GM10266 (cell line): ENCODE measurements around the gene AGTPBP1.

ENCODE experiments used
- DNase-seq: peaks from one replicate; pipeline ENCODE4 v3.0.0; 2012; ENCODE audit errors: extremely low spot score
- CTCF ChIP-seq: IDR thresholded peaks from 2 replicates; pipeline ENCODE4 v1.5.1; 2012; ENCODE audit warnings: mild to moderate bottlenecking, low read depth; ENCODE audit not compliant: control insufficient read depth, insufficient read depth; ENCODE audit errors: missing control alignments

AGTPBP1 gene

GRCh38 chr9:85713897-85714296, 27.9 kb downstream of the AGTPBP1 start:
- no peak for TF ChIP-seq CTCF
- DNase-seq: no peak

GRCh38 chr9:85704744-85705143, 37.0 kb downstream of the AGTPBP1 start:
- no peak for DNase-seq
- no peak for TF ChIP-seq CTCF

GRCh38 chr9:85703398-85703797, 38.4 kb downstream of the AGTPBP1 start:
- DNase-seq: no peak

DNA sequence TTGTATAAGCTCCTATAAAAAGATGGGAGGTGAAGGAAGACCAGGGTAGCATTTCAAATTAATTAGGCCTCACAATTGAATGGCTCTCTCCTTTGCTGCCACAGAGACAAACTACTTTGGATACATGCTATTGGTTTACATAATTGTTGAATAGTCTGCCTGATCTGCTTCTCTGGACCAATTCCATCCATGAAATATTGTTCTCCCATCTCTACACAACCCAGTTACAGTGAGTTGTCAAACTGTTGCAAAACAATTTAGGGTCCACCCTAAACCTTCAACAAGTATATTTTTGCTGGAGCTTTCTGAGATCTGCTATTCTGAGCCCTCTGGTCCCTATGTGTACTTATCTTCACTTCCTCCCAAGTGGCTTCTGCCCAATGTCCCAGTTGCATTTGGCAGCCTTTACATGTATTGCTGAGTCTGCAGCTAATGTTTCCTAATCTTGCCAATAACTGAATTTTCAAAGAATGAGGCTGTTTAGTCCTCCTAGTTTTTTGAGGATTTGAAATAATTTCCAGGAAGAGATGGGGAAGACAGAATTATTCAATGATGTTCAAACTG, 38.9 kb downstream of the AGTPBP1 start:
- DNase-seq: no peak
- TF ChIP-seq CTCF: no peak

More at GRCh38 chr9:85703398-85703797, 38.4 kb downstream of the AGTPBP1 start:
- no peak for TF ChIP-seq CTCF

- DNase-seq: no peak
- TF ChIP-seq CTCF: no peak
Measured at GRCh38 chr9:85702191-85702590, 39.6 kb downstream of the AGTPBP1 start.

DNA sequence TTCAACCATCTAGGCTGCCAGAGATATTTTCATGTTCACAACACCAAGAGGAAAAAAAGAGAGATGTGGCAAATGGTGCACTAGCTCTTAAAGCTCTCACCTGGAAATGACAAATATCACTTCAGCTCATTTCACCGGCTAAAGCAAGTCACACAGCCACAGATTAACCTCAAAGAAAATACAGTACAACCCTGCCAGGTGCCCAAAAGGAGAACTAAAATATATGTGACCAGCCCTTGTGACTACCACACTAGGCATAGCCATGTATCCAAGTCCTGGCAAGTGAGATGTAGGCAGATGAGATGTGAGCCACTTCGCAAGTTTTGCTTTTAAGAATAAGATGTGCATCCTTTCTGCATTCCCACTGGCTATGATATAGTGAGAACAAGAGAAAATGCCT, 41.4 kb downstream of the AGTPBP1 start:
- TF ChIP-seq CTCF: no peak
- DNase-seq: no peak

GRCh38 chr9:85688361-85688760, 53.4 kb downstream of the AGTPBP1 start:
- no peak for DNase-seq
- no peak for TF ChIP-seq CTCF
